Ishikawa (cell line): Measurements from ENCODE around the gene PRPSAP2.

Source experiments
- CEBPB ChIP-seq: IDR thresholded peaks from 2 replicates; pipeline ENCODE4 v1.6.1; 2012
- CREB1 ChIP-seq: IDR thresholded peaks from 2 replicates; pipeline ENCODE4 v1.6.1; 2012; ENCODE audit warnings: low read depth
- EGR1 ChIP-seq: IDR thresholded peaks from 2 replicates; pipeline ENCODE4 v1.6.1; 2012
- EP300 ChIP-seq: IDR thresholded peaks from 2 replicates; pipeline ENCODE4 v1.6.1; 2012; ENCODE audit warnings: borderline replicate concordance
- FOXM1 ChIP-seq: IDR thresholded peaks from 2 replicates; pipeline ENCODE4 v1.6.1; 2012; ENCODE audit warnings: low read depth, borderline replicate concordance
- MAX ChIP-seq: IDR thresholded peaks from 2 replicates; pipeline ENCODE4 v1.6.1; 2012
- NFIC ChIP-seq: IDR thresholded peaks from 2 replicates; pipeline ENCODE4 v1.6.1; 2012
- RAD21 ChIP-seq: IDR thresholded peaks from 2 replicates; pipeline ENCODE4 v1.6.1; 2012; ENCODE audit warnings: low read depth
- REST ChIP-seq: IDR thresholded peaks from 2 replicates; pipeline ENCODE4 v1.6.1; 2012; ENCODE audit warnings: low read depth, mild to moderate bottlenecking
- TAF1 ChIP-seq: IDR thresholded peaks from 2 replicates; pipeline ENCODE4 v1.6.1; 2012; ENCODE audit warnings: low read depth, mild to moderate bottlenecking
- TCF12 ChIP-seq: IDR thresholded peaks from 2 replicates; pipeline ENCODE4 v1.6.1; 2012; ENCODE audit warnings: low read depth
- TEAD4 ChIP-seq: IDR thresholded peaks from 2 replicates; pipeline ENCODE4 v1.6.1; 2012
- USF1 ChIP-seq: IDR thresholded peaks from 2 replicates; pipeline ENCODE4 v1.6.1; 2012
- YY1 ChIP-seq: IDR thresholded peaks from 2 replicates; pipeline ENCODE4 v1.6.1; 2012; ENCODE audit warnings: low read depth
- ZBTB7A ChIP-seq: IDR thresholded peaks from 2 replicates; pipeline ENCODE4 v1.6.1; 2012; ENCODE audit warnings: low read depth

Gene PRPSAP2

GRCh38 chr17:18920911-18921441 lies 63.0 kb downstream of the PRPSAP2 start:
- TF ChIP-seq ZBTB7A (no peak), YY1 (no peak), EP300 (no peak), FOXM1 (no peak), TCF12 (no peak), TAF1 (no peak), USF1 (no peak), CREB1 (no peak), EGR1 (no peak), CEBPB (no peak), RAD21 (no peak), NFIC (no peak), MAX (no peak)

- no peak for TF ChIP-seq CEBPB
- no peak for TF ChIP-seq FOXM1
These were observed 63.6 kb downstream of the PRPSAP2 start for GRCh38 chr17:18921485-18921884.

GRCh38 chr17:18921912-18922451 lies 64.1 kb downstream of the PRPSAP2 start:
- no peak for TF ChIP-seq USF1
- TF ChIP-seq NFIC = no peak
- no peak for TF ChIP-seq MAX
- no peak for TF ChIP-seq CEBPB

- TF ChIP-seq TCF12 (no peak), CEBPB (no peak), REST (no peak), EGR1 (no peak), TEAD4 (no peak), RAD21 (no peak), FOXM1 (no peak), EP300 (no peak), NFIC (no peak), USF1 (no peak), YY1 (no peak), TAF1 (no peak), ZBTB7A (no peak), CREB1 (no peak), MAX (no peak)
These were observed 67.3 kb downstream of the PRPSAP2 start for GRCh38 chr17:18925187-18925586.

- TF ChIP-seq YY1 (no peak), EGR1 (no peak), USF1 (no peak), RAD21 (no peak), FOXM1 (no peak), REST (no peak), EP300 (no peak), TAF1 (no peak), MAX (no peak), TEAD4 (no peak), CEBPB (no peak), ZBTB7A (no peak), NFIC (no peak), TCF12 (no peak), CREB1 (no peak)
These were observed 70.7 kb downstream of the PRPSAP2 start for GRCh38 chr17:18928628-18929125.
